Ovary (tissue), 9 donors: ENCODE results near the gene ACTN1. TPM values are rescaled to one million over a fixed set of nuclear protein-coding genes. Genes with fewer than 3 reads are reported as not detected.

Source experiments
- DNase-seq, 5 donors: peaks; one replicate each; pipeline ENCODE4 v3.0.0-alpha.2; 2019 to 2020
- H3K27ac ChIP-seq, 2 donors: fragments of 200-600 bp; one replicate each; pipeline versions ENCODE4 v1.5.1 to v1.8.0; 2019 to 2022
- H3K27me3 ChIP-seq: fragments of 200-600 bp; one replicate; pipeline ENCODE4 v1.8.0; 2022
- H3K36me3 ChIP-seq: fragments of 200-600 bp; sonication (generic); one replicate; pipeline ENCODE4 v1.5.1; 2019
- H3K4me1 ChIP-seq: one replicate; pipeline ENCODE4 v1.8.1; 2013; ENCODE audit warnings: mild to moderate bottlenecking, moderate library complexity; ENCODE audit not compliant: insufficient read depth
- H3K4me3 ChIP-seq: fragments of 200-600 bp; sonication (generic); one replicate; pipeline ENCODE4 v1.5.1; 2017
- H3K9me3 ChIP-seq, 2 donors: fragments of 200-600 bp in 1 of 2; sonication (generic) in 1 of 2; one replicate each; pipeline versions ENCODE4 v1.5.1 to v1.8.1; 2013 to 2019; ENCODE audit warnings: mild to moderate bottlenecking in 1 of 2, moderate library complexity in 1 of 2
- CTCF ChIP-seq, 3 donors: fragments of 450-650 bp in 2 of 3; fragments of 200-600 bp in 1 of 3; IDR thresholded peaks; one replicate each; pipeline versions ENCODE4 v1.5.1 to v1.8.0; 2016 to 2022; ENCODE audit warnings: antibody characterized with exemption in 3 of 3, mild to moderate bottlenecking in 1 of 3
- EP300 ChIP-seq: sonication (generic); formaldehyde crosslinking; IDR thresholded peaks from one replicate; pipeline ENCODE4 v1.6.1; 2017; ENCODE audit warnings: antibody characterized with exemption
- POLR2A ChIP-seq: fragments of 450-650 bp; IDR thresholded peaks from one replicate; pipeline ENCODE4 v1.6.1; 2017; ENCODE audit warnings: antibody characterized with exemption, mild to moderate bottlenecking, moderate library complexity
- WGBS, 3 donors: extraction: QIAGEN DNeasy Blood & Tissue Kit in 1 of 3; methylation state at CpG; one replicate each; pipeline versions ENCODE4 v1.1.5 to v1.1.7; 2013 to 2017; 5-methylcytosine and 5-hydroxymethylcytosine counted together
- intact Hi-C, 4 donors: fragments of 100-400 bp; cut with DNase I; formaldehyde crosslinking; loops; one replicate each; pipeline versions ENCODE4 v1.11.0 to v1.15.1; 2022 to 2023
- polyA plus RNA-seq, 2 donors: library from polyadenylated mRNA; stranded (reverse); fragments of 200-250 nt in 1 of 2; fragments of 350-450 nt in 1 of 2; fragmentation: Illumina TruSeq in 1 of 2; extraction: RNeasy Lipid Tissue Mini Kit (QIAGEN cat#74804) in 1 of 2; gene quantifications; one replicate each; pipeline ENCODE4 v1.2.3, GENCODE V29; 2013 to 2014
- total RNA-seq, 7 donors: library from RNA; depleted of rRNA in 2 of 7; stranded (reverse); fragments of >200 nt in 2 of 7; fragmentation: NEBNext Ultra II Directional in 3 of 7; extraction: Animal tissue kit (Norgen Biotek cat#: 25700) in 3 of 7; gene quantifications; one replicate each; pipeline versions ENCODE4 v1.1.0 to v1.2.4, GENCODE V29; 2016 to 2023
- donor health status: DM: no; HTN: no; CAD: no; lungs with moderate emphysema.
- donor health status: DM: no; HTN: no; CAD: no.
- donor health status: Bipolar disorder and iron deficiency.
- donor health status: DM: yes; HTN: yes; CAD: no.
- donor health status: DM: no; HTN: no; CAD: no.
- donor health status: DM: yes; HTN: yes; CAD: no.

Gene ACTN1
- total and polyA plus RNA-seq, 9 donors, result 39.0 to 203 (median 138) TPM

GRCh38 chr14:68878908-68879307 lies 100.2 kb downstream of the ACTN1 start:
- Histone ChIP-seq H3K36me3 (no peaks in the 10 kb centered on the region), H3K4me3 (no peak overlapping the region), H3K27me3 (no peaks in the 10 kb centered on the region), H3K27ac (no peak overlapping the region), H3K9me3 (no peaks in the 10 kb centered on the region), H3K4me1 (no peaks in the 10 kb centered on the region)
- TF ChIP-seq CTCF (IDR thresholded peaks at IDR 0.05) (no peak), POLR2A (no peak), EP300 (no peak)
- DNase-seq, result no peak
- 79 to 86% (median 83%) methylated on average over 16 to 20 of the region's 20 CpGs for whole genome bisulfite sequencing, 3 donors
- intact Hi-C loops, result no loop called here

GRCh38 chr14:68877993-68878575 lies 101.0 kb downstream of the ACTN1 start:
- intact Hi-C loops, result no loop called here
- Histone ChIP-seq H3K9me3 (no peaks in the 10 kb centered on the region), H3K4me3 (no peak overlapping the region), H3K27me3 (no peaks in the 10 kb centered on the region), H3K27ac (no peak overlapping the region), H3K4me1 (no peaks in the 10 kb centered on the region), H3K36me3 (no peaks in the 10 kb centered on the region)
- no peak for TF ChIP-seq CTCF (IDR thresholded peaks at IDR 0.05)
- TF ChIP-seq POLR2A, result no peak
- no peak for TF ChIP-seq EP300
- 82 to 88% (median 83%) methylated on average over 18 of the region's 18 CpGs for WGBS, 3 donors
- no peak for DNase-seq

- no peak overlapping the region for H3K27ac ChIP-seq
- H3K9me3 ChIP-seq, result no peaks in the 10 kb centered on the region
- no peak overlapping the region for H3K4me3 ChIP-seq
- TF ChIP-seq EP300, result no peak
- no peak for TF ChIP-seq POLR2A
- no peak for TF ChIP-seq CTCF (IDR thresholded peaks at IDR 0.05)
- intact Hi-C loops, result no loop called here
- no peaks in the 10 kb centered on the region for H3K27me3 ChIP-seq
- WGBS, 3 donors, result 95 to 97% (median 95%) methylated on average over 6 of the region's 6 CpGs
- no peaks in the 10 kb centered on the region for H3K36me3 ChIP-seq
- H3K4me1 ChIP-seq, result no peaks in the 10 kb centered on the region
- no peak for DNase-seq
Measured at GRCh38 chr14:68876976-68877375, 102.1 kb downstream of the ACTN1 start.

GRCh38 chr14:68874746-68875155 lies 104.4 kb downstream of the ACTN1 start:
- H3K27me3 ChIP-seq, result no peaks in the 10 kb centered on the region
- H3K36me3 ChIP-seq, result no peaks in the 10 kb centered on the region
- H3K4me1 ChIP-seq, result no peaks in the 10 kb centered on the region
- DNase-seq, result peak in 1 of 5 donors; percentile 48
- no peak overlapping the region for H3K4me3 ChIP-seq
- intact Hi-C loops, result no loop called here
- TF ChIP-seq EP300 (no peak), CTCF (IDR thresholded peaks at IDR 0.05) (no peak), POLR2A (no peak)
- no peaks in the 10 kb centered on the region for H3K9me3 ChIP-seq
- no peak overlapping the region for H3K27ac ChIP-seq
- WGBS, 3 donors, result 94% methylated on average over 37 of the region's 37 CpGs
